Thoracic aorta (tissue), 2 donors: ENCODE results near the gene GAB2. TPM values are rescaled to one million over a fixed set of nuclear protein-coding genes. Genes with fewer than 3 reads are reported as not detected.

Source experiments
- ATAC-seq: fragments of 150-250 bp; one replicate; pipeline ENCODE4 v1.8.0; 2017; ENCODE audit warnings: low read depth; ENCODE audit not compliant: insufficient number of reproducible peaks, low FRiP score
- DNase-seq: peaks from one replicate; pipeline ENCODE4 v3.0.0-alpha.2; 2020; ENCODE audit warnings: low spot score
- H3K27ac ChIP-seq, 2 donors: fragments of 200-600 bp; sonication (generic); 1 replicate in 1 of 2; 2 replicates in 1 of 2; pipeline ENCODE4 v1.5.1; 2016; ENCODE audit warnings: mild to moderate bottlenecking in 2 of 2, moderate library complexity in 2 of 2
- H3K27me3 ChIP-seq: fragments of 200-600 bp; sonication (generic); replicated peaks from 2 replicates; pipeline ENCODE4 v1.6.0; 2016; ENCODE audit warnings: mild to moderate bottlenecking; ENCODE audit not compliant: insufficient read depth
- H3K36me3 ChIP-seq: fragments of 200-600 bp; sonication (generic); one replicate; pipeline ENCODE4 v1.5.1; 2016
- H3K4me1 ChIP-seq, 2 donors: fragments of 200-600 bp; sonication (generic); 1 replicate in 1 of 2; 2 replicates in 1 of 2; pipeline versions ENCODE4 v1.5.1 to v1.6.0; 2016; ENCODE audit warnings: low read depth in 2 of 2, mild to moderate bottlenecking in 1 of 2; ENCODE audit not compliant: control insufficient read depth in 1 of 2
- H3K4me3 ChIP-seq: fragments of 200-600 bp; sonication (generic); 2 replicates; pipeline ENCODE4 v1.5.1; 2016; ENCODE audit warnings: mild to moderate bottlenecking
- H3K9me3 ChIP-seq: fragments of 200-600 bp; sonication (generic); 2 replicates; pipeline ENCODE4 v1.5.1; 2016
- total RNA-seq, 2 donors: library from RNA; depleted of rRNA; stranded (reverse); fragments of >200 nt; gene quantifications; one replicate each; pipeline versions ENCODE4 v1.1.0 to v1.2.3, GENCODE V29; 2016
- TF ChIP-seq, protein P1 (sequence below): fragments of 200-600 bp; sonication (generic); IDR thresholded peaks from one replicate; pipeline ENCODE4 v1.5.1; 2019; ENCODE audit warnings: antibody characterized with exemption

GAB2 gene
- total RNA-seq, 2 donors from 2014 or later = 65.4 to 91.5 TPM

DNA sequence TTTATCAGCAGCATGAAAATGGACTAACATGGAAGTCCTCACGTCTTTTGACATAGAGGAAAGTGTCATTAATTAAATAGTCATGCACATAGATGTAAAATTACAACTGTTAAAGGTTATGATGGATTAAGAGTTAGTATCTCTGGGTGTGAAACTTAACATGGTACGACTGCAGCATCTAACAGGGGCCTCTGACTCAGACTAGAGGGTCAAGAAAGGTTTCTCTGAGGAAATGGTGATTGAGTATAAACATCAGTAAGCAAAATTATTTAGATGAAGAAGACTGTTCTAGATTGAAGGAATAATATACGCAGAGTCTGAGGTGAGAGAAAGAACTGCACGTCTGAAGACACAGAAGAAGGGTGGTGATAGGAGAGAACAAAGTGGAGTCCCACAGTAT is 42.1 kb upstream of the GAB2 start:
- TF ChIP-seq, protein P1, sequence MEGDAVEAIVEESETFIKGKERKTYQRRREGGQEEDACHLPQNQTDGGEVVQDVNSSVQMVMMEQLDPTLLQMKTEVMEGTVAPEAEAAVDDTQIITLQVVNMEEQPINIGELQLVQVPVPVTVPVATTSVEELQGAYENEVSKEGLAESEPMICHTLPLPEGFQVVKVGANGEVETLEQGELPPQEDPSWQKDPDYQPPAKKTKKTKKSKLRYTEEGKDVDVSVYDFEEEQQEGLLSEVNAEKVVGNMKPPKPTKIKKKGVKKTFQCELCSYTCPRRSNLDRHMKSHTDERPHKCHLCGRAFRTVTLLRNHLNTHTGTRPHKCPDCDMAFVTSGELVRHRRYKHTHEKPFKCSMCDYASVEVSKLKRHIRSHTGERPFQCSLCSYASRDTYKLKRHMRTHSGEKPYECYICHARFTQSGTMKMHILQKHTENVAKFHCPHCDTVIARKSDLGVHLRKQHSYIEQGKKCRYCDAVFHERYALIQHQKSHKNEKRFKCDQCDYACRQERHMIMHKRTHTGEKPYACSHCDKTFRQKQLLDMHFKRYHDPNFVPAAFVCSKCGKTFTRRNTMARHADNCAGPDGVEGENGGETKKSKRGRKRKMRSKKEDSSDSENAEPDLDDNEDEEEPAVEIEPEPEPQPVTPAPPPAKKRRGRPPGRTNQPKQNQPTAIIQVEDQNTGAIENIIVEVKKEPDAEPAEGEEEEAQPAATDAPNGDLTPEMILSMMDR = no peak
- no peaks in the 10 kb centered on the region for H3K4me1 ChIP-seq
- no peak overlapping the region for H3K4me3 ChIP-seq
- no peaks in the 10 kb centered on the region for H3K9me3 ChIP-seq
- no peaks in the 10 kb centered on the region for H3K27me3 ChIP-seq
- no peak overlapping the region for H3K27ac ChIP-seq
- DNase-seq (no peak), ATAC-seq (no peak)
- peaks cover 2% of the 10 kb centered on the region for H3K36me3 ChIP-seq

DNA sequence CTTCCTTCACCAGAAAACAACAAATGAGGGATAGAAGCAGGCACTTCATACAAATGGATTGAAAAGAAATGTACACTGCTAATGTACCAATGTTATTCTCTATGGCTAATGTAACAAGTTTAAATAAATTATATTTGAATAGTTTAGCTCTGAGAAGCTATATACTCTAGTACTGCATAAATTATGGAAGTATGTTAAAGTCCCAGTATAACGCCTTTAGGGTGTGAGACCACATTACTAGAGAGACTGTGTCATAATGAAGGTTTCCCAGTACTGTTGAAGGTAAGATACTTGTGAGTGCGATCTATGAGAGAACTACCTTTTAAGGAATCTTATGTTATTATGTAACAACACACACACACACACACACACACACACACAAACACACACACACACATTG is 39.8 kb upstream of the GAB2 start:
- H3K27me3 ChIP-seq = no peaks in the 10 kb centered on the region
- no peak overlapping the region for H3K4me3 ChIP-seq
- DNase-seq (no peak), ATAC-seq (no peak)
- TF ChIP-seq, protein P1 = no peak
- no peaks in the 10 kb centered on the region for H3K36me3 ChIP-seq
- H3K27ac ChIP-seq = no peak overlapping the region
- H3K4me1 ChIP-seq = no peaks in the 10 kb centered on the region
- no peaks in the 10 kb centered on the region for H3K9me3 ChIP-seq

DNA sequence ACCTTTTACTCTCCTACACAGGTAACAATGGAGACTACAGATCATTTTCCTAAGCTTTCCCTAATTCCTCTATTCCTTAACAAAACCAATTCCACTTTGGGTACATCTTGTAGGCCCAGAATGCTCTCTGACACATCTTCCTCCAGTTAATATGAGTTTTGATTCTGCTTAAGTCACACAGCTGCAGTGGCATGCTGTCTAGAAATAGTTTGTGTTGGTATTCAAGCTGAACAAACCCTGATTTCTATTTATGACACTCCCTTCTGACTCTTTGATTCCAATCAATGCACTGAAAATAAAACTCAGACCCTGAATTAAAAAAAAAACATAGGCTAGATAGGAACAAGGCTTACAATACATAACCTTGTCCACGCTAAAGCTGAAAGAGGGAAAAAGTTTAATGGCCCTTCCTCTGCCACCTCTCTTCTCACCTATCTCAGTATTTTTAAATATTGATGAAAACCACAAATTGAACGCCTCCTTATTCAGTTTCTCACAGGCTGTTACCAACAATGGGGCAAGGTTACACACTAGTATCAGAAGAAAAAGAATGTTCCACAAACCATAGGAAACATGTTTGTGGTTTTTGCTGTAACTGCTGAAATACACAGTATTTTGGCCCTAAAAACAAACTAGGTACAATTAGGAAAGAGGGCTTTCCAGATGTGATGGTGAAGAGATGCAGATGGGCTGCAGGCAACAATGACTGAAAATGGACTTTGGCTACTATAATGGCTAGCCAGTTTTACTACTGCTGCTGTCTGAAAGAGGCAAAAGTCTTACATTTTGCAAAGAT is 35.7 kb upstream of the GAB2 start:
- DNase-seq (no peak), ATAC-seq (no peak)
- Histone ChIP-seq H3K27ac (no peak overlapping the region), H3K9me3 (no peaks in the 10 kb centered on the region), H3K27me3 (no peaks in the 10 kb centered on the region), H3K4me3 (no peak overlapping the region), H3K4me1 (no peaks in the 10 kb centered on the region), H3K36me3 (no peaks in the 10 kb centered on the region)
- TF ChIP-seq, protein P1 = no peak

GRCh38 chr11:78451371-78452150 is 33.9 kb upstream of the GAB2 start:
- Histone ChIP-seq H3K27ac (no peak overlapping the region), H3K27me3 (no peaks in the 10 kb centered on the region), H3K4me1 (no peaks in the 10 kb centered on the region), H3K36me3 (no peaks in the 10 kb centered on the region), H3K9me3 (no peaks in the 10 kb centered on the region), H3K4me3 (no peak overlapping the region)
- ATAC-seq (no peak), DNase-seq (no peak)
- TF ChIP-seq, protein P1 = no peak

DNA sequence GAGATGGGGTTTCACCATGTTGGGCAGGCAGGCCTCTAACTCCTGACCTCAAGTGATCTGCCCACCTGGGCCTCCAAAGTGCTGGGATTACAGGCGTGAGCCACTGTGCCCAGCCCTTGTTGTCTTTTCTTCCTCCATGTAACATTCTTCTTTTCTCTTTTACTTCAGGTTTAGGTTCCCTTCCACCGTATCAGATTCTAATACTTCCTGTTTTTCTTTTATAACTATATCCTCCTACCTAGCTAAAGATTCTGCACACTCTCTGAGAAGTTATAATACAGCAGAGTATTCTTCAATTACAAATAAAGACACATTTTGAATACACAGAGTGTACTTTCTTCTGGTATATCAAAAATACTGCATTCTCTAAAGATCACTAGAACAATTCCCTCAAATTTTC is 33.2 kb upstream of the GAB2 start:
- Histone ChIP-seq H3K4me3 (no peak overlapping the region), H3K27ac (no peak overlapping the region), H3K27me3 (no peaks in the 10 kb centered on the region), H3K9me3 (no peaks in the 10 kb centered on the region), H3K4me1 (no peaks in the 10 kb centered on the region), H3K36me3 (no peaks in the 10 kb centered on the region)
- ATAC-seq (no peak), DNase-seq (no peak)
- TF ChIP-seq, protein P1 = no peak
